ENCODE measurements around the gene WDR20. TPM values are rescaled to one million over a fixed set of nuclear protein-coding genes. Genes with fewer than 3 reads are reported as not detected.
A peak's percentile ranks its signal among the peaks of the same experiment; 100 is the strongest.
"Not testable (repeated sequence)": the region's sequence is repeated elsewhere in the genome, so short reads cannot be mapped to it uniquely, and the experiment has no call there.

The WDR20 gene
- total and polyA plus RNA-seq, 2 donors, result 16.4 to 16.8 TPM

DNA sequence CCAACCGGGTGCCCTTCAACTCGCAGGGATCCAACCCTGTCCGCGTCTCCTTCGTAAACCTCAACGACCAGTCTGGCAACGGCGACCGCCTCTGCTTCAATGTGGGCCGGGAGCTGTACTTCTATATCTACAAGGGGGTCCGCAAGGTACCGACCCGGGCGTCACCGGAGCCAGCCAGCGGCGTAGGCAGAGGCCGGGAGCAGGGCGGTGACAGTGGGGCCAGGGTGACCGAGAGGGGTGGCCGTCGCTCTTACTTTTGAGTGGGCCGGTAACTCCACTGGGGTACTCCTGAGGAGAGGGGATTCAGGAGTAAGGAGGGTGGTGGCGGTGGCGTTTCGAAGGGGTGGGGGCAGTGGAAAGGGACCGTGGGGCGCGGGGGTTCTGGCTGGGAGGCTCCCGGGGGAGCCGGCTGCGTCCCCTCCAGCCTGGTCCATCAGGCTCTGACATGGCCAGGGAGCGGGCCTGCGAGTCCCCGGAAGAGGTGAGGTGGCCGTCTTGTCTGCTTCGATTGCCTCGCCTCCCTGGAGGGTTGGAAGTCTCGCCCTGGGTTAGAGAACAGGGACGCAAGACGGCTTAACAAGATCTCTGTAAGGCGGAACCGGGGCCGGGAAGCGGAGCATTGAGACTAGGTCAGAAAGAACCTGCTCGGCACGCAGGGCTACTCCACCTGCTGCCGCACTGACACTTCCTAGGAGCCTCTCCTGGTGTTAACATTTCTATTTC is 491 bp downstream of the WDR20 start:
- Histone ChIP-seq H3K9me3 (ENCODE audit: control insufficient read depth in 2 of 2, insufficient read depth in 1 of 2, low read length in 1 of 2) (no peaks in the 10 kb centered on the region), H3K36me3 (ENCODE audit: control insufficient read depth in 2 of 2, insufficient read depth in 2 of 2, low read length in 1 of 2) (peaks cover 0 to 8% of the 10 kb centered on the region in 2 donors), H3K4me3 (ENCODE audit: low read length in 2 of 2) (peak overlapping the region; percentile 93 to 98), H3K4me1 (ENCODE audit: control insufficient read depth in 2 of 2, insufficient read depth in 2 of 2, low read length in 2 of 2) (peaks cover 8 to 9% of the 10 kb centered on the region in 2 donors), H3K27ac (ENCODE audit: low read depth in 1 of 2, low read length in 1 of 2) (peak overlapping the region; percentile 68 to 92), H3K27me3 (ENCODE audit: control insufficient read depth in 2 of 2, insufficient read depth in 1 of 2, low read length in 1 of 2) (no peaks in the 10 kb centered on the region)
- under 1% methylated on average over 48 of the region's 48 CpGs for WGBS
- DNase-seq (ENCODE audit: low read depth in 6 of 9, low spot score in 9 of 9), result peak in 7 of 9 donors; percentile 5 to 52 (median 22)

DNA sequence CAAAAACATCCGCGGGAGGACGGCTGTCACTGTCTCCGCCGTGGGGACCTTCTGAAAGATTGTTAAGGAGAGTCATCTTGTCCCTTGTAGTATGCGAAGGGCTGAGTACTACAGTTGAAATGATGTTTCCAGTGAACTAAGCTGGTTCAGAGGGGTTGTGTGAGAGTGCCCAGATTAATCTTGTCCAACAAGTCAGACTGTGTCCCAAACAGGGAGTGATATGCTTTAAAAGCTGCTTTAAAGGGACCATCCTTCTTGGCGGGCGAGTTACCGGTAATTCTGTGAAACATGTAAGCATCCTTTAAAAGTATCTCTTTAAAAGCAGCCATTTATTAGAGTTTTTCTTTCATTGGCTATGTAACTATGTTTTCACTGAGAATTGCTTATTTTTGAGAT is 1.1 kb downstream of the WDR20 start:
- Histone ChIP-seq H3K9me3 (ENCODE audit: control insufficient read depth in 2 of 2, insufficient read depth in 1 of 2, low read length in 1 of 2) (no peaks in the 10 kb centered on the region), H3K36me3 (ENCODE audit: control insufficient read depth in 2 of 2, insufficient read depth in 2 of 2, low read length in 1 of 2) (peaks cover 0 to 12% of the 10 kb centered on the region in 2 donors), H3K27ac (ENCODE audit: low read depth in 1 of 2, low read length in 1 of 2) (no peak overlapping the region), H3K4me1 (ENCODE audit: control insufficient read depth in 2 of 2, insufficient read depth in 2 of 2, low read length in 2 of 2) (peaks cover 8 to 9% of the 10 kb centered on the region in 2 donors), H3K4me3 (ENCODE audit: low read length in 2 of 2) (peak overlapping the region; percentile 93 to 98), H3K27me3 (ENCODE audit: control insufficient read depth in 2 of 2, insufficient read depth in 1 of 2, low read length in 1 of 2) (no peaks in the 10 kb centered on the region)
- WGBS, result 33% methylated on average over 9 of the region's 9 CpGs
- DNase-seq (ENCODE audit: low read depth in 6 of 9, low spot score in 9 of 9), result no peak

DNA sequence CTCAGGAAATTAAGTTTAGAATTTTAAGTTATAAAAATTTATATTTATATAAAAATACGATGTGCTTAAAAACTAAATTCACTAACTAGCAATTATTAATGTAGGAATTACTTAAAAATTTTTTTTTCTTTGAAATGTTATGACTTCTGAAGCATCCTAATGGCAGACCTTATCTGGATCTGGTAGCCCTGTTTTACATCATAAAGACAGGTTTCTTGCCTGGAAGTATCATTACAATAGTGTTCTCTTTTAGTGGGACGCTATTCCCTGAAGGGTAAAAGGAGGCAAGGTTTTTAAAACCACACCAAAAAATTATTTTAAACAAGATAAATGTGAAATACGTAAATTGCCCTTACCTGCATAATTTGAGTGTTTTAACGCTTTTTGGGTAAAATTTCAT is 2.1 kb downstream of the WDR20 start:
- Histone ChIP-seq H3K4me3 (ENCODE audit: low read length in 2 of 2) (no peak overlapping the region), H3K9me3 (ENCODE audit: control insufficient read depth in 2 of 2, insufficient read depth in 1 of 2, low read length in 1 of 2) (no peaks in the 10 kb centered on the region), H3K27ac (ENCODE audit: low read depth in 1 of 2, low read length in 1 of 2) (no peak overlapping the region), H3K36me3 (ENCODE audit: control insufficient read depth in 2 of 2, insufficient read depth in 2 of 2, low read length in 1 of 2) (peaks cover 0 to 12% of the 10 kb centered on the region in 2 donors), H3K27me3 (ENCODE audit: control insufficient read depth in 2 of 2, insufficient read depth in 1 of 2, low read length in 1 of 2) (no peaks in the 10 kb centered on the region), H3K4me1 (ENCODE audit: control insufficient read depth in 2 of 2, insufficient read depth in 2 of 2, low read length in 2 of 2) (peaks cover 8 to 9% of the 10 kb centered on the region in 2 donors)
- DNase-seq (ENCODE audit: low read depth in 6 of 9, low spot score in 9 of 9), result no peak
- WGBS, result 99% methylated on average over 4 of the region's 4 CpGs

DNA sequence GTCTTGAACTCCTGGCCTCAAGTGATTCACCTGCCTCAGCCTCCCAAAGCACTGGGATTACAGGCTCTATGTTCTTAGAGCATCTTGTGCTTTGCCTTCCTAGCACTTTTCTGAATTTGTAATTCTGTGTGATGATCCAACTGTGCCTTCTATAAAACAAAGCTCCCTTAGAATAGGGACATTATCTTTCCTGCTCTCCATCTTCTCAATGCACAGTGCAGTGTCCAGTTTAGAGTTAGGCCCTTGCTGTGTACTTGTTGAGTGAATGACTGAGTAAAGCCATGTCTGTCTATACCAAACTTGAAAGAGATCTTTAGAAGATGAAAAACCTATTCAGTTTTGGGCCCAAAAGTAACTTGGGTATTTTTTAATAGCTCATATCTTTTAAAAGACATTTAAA is 5.2 kb downstream of the WDR20 start:
- no peak for DNase-seq (ENCODE audit: low read depth in 6 of 9, low spot score in 9 of 9)
- H3K4me3 ChIP-seq (ENCODE audit: low read length in 2 of 2), result no peak overlapping the region
- no peaks in the 10 kb centered on the region for H3K9me3 ChIP-seq (ENCODE audit: control insufficient read depth in 2 of 2, insufficient read depth in 1 of 2, low read length in 1 of 2)
- H3K27me3 ChIP-seq (ENCODE audit: control insufficient read depth in 2 of 2, insufficient read depth in 1 of 2, low read length in 1 of 2), result no peaks in the 10 kb centered on the region
- H3K4me1 ChIP-seq (ENCODE audit: control insufficient read depth in 2 of 2, insufficient read depth in 2 of 2, low read length in 2 of 2), result peaks cover 4 to 6% of the 10 kb centered on the region in 2 donors
- peaks cover 0 to 12% of the 10 kb centered on the region in 2 donors for H3K36me3 ChIP-seq (ENCODE audit: control insufficient read depth in 2 of 2, insufficient read depth in 2 of 2, low read length in 1 of 2)
- H3K27ac ChIP-seq (ENCODE audit: low read depth in 1 of 2, low read length in 1 of 2), result no peak overlapping the region

DNA sequence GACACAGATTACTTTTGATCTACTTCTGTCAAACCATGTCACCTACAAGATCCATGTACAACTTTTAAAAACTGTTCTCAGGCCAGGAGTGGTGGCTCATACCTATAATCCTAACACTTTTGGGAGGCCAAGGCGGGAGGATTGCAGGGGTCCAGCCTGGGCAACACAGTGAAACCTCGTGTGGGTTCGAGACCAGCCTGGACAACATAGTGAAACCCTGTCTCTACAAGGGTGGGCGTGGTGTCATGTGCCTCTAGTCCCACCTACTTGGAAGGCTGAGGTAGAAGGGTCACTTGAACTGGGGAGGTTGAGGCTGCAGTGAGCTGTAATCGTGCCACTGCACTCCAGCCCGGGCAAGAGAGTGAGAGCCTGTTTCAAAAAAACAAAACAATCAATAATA is 5.7 kb downstream of the WDR20 start:
- Histone ChIP-seq H3K4me3 (ENCODE audit: low read length in 2 of 2) (no peak overlapping the region), H3K9me3 (ENCODE audit: control insufficient read depth in 2 of 2, insufficient read depth in 1 of 2, low read length in 1 of 2) (no peaks in the 10 kb centered on the region), H3K27ac (ENCODE audit: low read depth in 1 of 2, low read length in 1 of 2) (no peak overlapping the region), H3K27me3 (ENCODE audit: control insufficient read depth in 2 of 2, insufficient read depth in 1 of 2, low read length in 1 of 2) (no peaks in the 10 kb centered on the region), H3K4me1 (ENCODE audit: control insufficient read depth in 2 of 2, insufficient read depth in 2 of 2, low read length in 2 of 2) (peaks cover 4 to 5% of the 10 kb centered on the region in 2 donors), H3K36me3 (ENCODE audit: control insufficient read depth in 2 of 2, insufficient read depth in 2 of 2, low read length in 1 of 2) (peaks cover 0 to 12% of the 10 kb centered on the region in 2 donors)
- WGBS, result 98% methylated on average over 6 of the region's 6 CpGs
- no peak for DNase-seq (ENCODE audit: low read depth in 6 of 9, low spot score in 9 of 9)

DNA sequence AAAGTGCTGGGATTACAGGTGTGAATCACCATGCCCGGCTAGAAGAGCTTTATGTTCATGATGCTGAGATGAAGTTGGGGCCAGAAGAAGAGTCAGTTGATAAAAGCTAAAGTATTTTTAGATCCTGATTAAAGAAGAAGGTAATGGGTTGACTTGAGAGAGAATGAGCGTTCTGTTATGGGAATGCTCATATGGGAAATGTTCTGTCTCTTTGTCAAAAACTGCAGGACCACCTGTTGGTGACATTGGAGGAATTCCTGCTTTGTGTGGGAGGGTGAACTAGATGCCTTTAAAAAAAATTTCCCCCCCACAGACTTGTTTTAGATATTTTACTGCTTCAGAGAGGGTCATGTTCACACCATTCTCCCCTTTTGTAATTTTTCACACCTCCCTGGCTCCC is 6.7 kb downstream of the WDR20 start:
- Histone ChIP-seq H3K36me3 (ENCODE audit: control insufficient read depth in 2 of 2, insufficient read depth in 2 of 2, low read length in 1 of 2) (peaks cover 0 to 12% of the 10 kb centered on the region in 2 donors), H3K4me1 (ENCODE audit: control insufficient read depth in 2 of 2, insufficient read depth in 2 of 2, low read length in 2 of 2) (no peaks in the 10 kb centered on the region), H3K9me3 (ENCODE audit: control insufficient read depth in 2 of 2, insufficient read depth in 1 of 2, low read length in 1 of 2) (no peaks in the 10 kb centered on the region), H3K27me3 (ENCODE audit: control insufficient read depth in 2 of 2, insufficient read depth in 1 of 2, low read length in 1 of 2) (no peaks in the 10 kb centered on the region), H3K27ac (ENCODE audit: low read depth in 1 of 2, low read length in 1 of 2) (no peak overlapping the region), H3K4me3 (ENCODE audit: low read length in 2 of 2) (no peak overlapping the region)
- no peak for DNase-seq (ENCODE audit: low read depth in 6 of 9, low spot score in 9 of 9)
- WGBS, result 94% methylated on average over 2 of the region's 2 CpGs

DNA sequence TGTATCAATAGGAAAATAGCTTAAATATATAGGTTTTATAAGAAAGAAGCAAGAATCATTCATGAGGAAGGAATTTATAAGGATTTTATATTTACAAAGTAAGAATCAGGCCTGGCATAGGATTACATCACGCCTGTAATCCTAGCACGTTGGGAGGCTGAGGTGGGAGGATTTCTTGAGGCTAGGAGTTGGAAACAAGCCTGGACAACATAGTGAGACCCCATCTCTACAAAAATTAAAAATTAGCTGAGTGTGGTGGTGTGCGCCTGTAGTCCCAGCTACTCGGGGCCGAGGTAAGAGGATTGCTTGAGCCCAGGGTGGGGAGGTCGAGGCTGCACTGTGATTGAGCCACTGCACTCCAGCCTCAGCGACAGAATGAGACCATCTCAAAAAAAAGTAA is 10.4 kb downstream of the WDR20 start:
- H3K4me1 ChIP-seq (ENCODE audit: control insufficient read depth in 2 of 2, insufficient read depth in 2 of 2, low read length in 2 of 2), result no peaks in the 10 kb centered on the region
- H3K9me3 ChIP-seq (ENCODE audit: control insufficient read depth in 2 of 2, insufficient read depth in 1 of 2, low read length in 1 of 2), result no peaks in the 10 kb centered on the region
- H3K27me3 ChIP-seq (ENCODE audit: control insufficient read depth in 2 of 2, insufficient read depth in 1 of 2, low read length in 1 of 2), result no peaks in the 10 kb centered on the region
- peaks cover 2 to 13% of the 10 kb centered on the region in 2 donors for H3K36me3 ChIP-seq (ENCODE audit: control insufficient read depth in 2 of 2, insufficient read depth in 2 of 2, low read length in 1 of 2)
- over 99% methylated on average over 7 of the region's 7 CpGs for WGBS
- no peak overlapping the region for H3K4me3 ChIP-seq (ENCODE audit: low read length in 2 of 2)
- no peak for DNase-seq (ENCODE audit: low read depth in 6 of 9, low spot score in 9 of 9)
- H3K27ac ChIP-seq (ENCODE audit: low read depth in 1 of 2, low read length in 1 of 2), result no peak overlapping the region

DNA sequence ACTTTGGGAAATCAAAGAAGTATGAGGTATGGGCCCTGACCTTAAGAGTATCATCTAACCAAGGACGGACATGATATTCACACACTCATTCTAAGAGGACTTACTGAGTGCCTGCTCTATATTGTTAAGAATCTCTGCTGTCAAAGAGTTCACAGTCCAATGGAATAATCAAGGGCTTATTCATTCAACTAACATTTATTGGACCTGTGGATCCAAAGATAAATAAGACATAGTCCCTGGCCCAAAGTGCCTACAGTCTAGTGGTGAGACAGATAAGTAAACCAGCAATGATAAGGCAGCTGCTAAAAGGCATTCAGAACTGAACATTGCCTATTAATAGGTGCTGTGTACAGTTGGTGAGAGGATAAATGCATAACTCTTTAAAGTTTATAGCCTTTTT is 11.0 kb downstream of the WDR20 start:
- no peak for DNase-seq (ENCODE audit: low read depth in 6 of 9, low spot score in 9 of 9)
- H3K9me3 ChIP-seq (ENCODE audit: control insufficient read depth in 2 of 2, insufficient read depth in 1 of 2, low read length in 1 of 2), result no peaks in the 10 kb centered on the region
- H3K27ac ChIP-seq (ENCODE audit: low read depth in 1 of 2, low read length in 1 of 2), result no peak overlapping the region
- H3K36me3 ChIP-seq (ENCODE audit: control insufficient read depth in 2 of 2, insufficient read depth in 2 of 2, low read length in 1 of 2), result peaks cover 2 to 9% of the 10 kb centered on the region in 2 donors
- 99% methylated on average over 1 of the region's 1 CpG for WGBS
- H3K4me1 ChIP-seq (ENCODE audit: control insufficient read depth in 2 of 2, insufficient read depth in 2 of 2, low read length in 2 of 2), result no peaks in the 10 kb centered on the region
- no peaks in the 10 kb centered on the region for H3K27me3 ChIP-seq (ENCODE audit: control insufficient read depth in 2 of 2, insufficient read depth in 1 of 2, low read length in 1 of 2)
- H3K4me3 ChIP-seq (ENCODE audit: low read length in 2 of 2), result no peak overlapping the region

DNA sequence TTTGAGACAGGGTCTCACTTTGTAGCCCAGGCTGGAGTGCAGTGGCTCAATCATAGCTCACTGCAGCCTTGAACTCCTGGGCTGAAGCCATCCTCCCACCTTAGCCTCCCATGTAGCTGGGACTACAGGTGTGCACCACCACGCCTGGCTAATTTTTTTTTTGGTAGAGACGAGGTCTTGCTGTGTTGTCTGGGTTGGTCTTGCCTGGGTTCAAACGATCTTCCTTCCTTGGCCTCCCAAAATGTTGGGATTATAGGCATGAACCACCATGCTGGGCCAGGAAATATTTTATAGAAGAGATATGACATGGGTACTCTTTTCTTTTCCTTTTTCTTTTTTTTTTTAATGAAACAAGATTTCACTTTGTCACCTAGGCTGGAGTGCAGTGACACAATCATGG is 11.7 kb downstream of the WDR20 start:
- not testable (repeated sequence) for H3K4me1 ChIP-seq (ENCODE audit: control insufficient read depth in 2 of 2, insufficient read depth in 2 of 2, low read length in 2 of 2); H3K9me3 ChIP-seq (ENCODE audit: control insufficient read depth in 2 of 2, insufficient read depth in 1 of 2, low read length in 1 of 2); DNase-seq (ENCODE audit: low read depth in 6 of 9, low spot score in 9 of 9); H3K4me3 ChIP-seq (ENCODE audit: low read length in 2 of 2); H3K27ac ChIP-seq (ENCODE audit: low read depth in 1 of 2, low read length in 1 of 2); H3K27me3 ChIP-seq (ENCODE audit: control insufficient read depth in 2 of 2, insufficient read depth in 1 of 2, low read length in 1 of 2); H3K36me3 ChIP-seq (ENCODE audit: control insufficient read depth in 2 of 2, insufficient read depth in 2 of 2, low read length in 1 of 2)
- WGBS, result 98% methylated on average over 3 of the region's 3 CpGs
